Panc1 (cell line): Measurements from ENCODE around the gene DNASE2B. TPM values are rescaled to one million over a fixed set of nuclear protein-coding genes. Genes with fewer than 3 reads are reported as not detected.
A peak's percentile ranks its signal among the peaks of the same experiment; 100 is the strongest.

ENCODE experiments used
- ATAC-seq: fragments of 200-7000 bp; cut with Tn5 transposase; 2 replicates; pipeline ENCODE4 v1.9.1; 2020; ENCODE audit warnings: mild to moderate bottlenecking, moderate library complexity
- BruUV-seq: library from RNA; stranded (reverse); fragments of 400-500 nt; replicated peaks from 2 replicates; lab custom pipeline; 2021; lab: Mats Ljungman, UMichigan
- CTCF ChIA-PET: fragments of 300-600 bp; sonication (Branson Sonifier 250); formaldehyde crosslinking; loops from one replicate; lab custom pipeline; 2022; ENCODE audit warnings: antibody characterized with exemption; lab: Charles Lee
- POLR2A ChIA-PET: fragments of 300-600 bp; sonication (Branson Sonifier 250); formaldehyde crosslinking; loops from one replicate; lab custom pipeline; 2022; ENCODE audit warnings: antibody characterized with exemption; lab: Charles Lee
- DNase-seq: peaks from one replicate; pipeline ENCODE4 v3.0.0-alpha.2; 2010; ENCODE audit warnings: low read depth, low spot score
- H3K27ac ChIP-seq: 2 replicates; pipeline ENCODE4 v1.5.1; 2011; ENCODE audit warnings: mild to moderate bottlenecking, low read length, inconsistent platforms
- H3K27me3 ChIP-seq: fragments of 200-500 bp; sonication (Bioruptor generic); 2 replicates; pipeline ENCODE4 v1.6.0; 2014; ENCODE audit warnings: low read length, inconsistent platforms; ENCODE audit not compliant: control insufficient read depth, insufficient read depth
- H3K36me3 ChIP-seq: fragments of 200-500 bp; sonication (Bioruptor generic); 2 replicates; pipeline ENCODE4 v1.5.1; 2014; ENCODE audit warnings: inconsistent platforms, mild to moderate bottlenecking, low read length, moderate library complexity; ENCODE audit not compliant: control insufficient read depth, insufficient read depth
- H3K4me1 ChIP-seq: 2 replicates; pipeline ENCODE4 v1.5.1; 2011; ENCODE audit warnings: inconsistent platforms, mild to moderate bottlenecking, low read length, moderate library complexity; ENCODE audit not compliant: control insufficient read depth, insufficient read depth
- H3K4me3 ChIP-seq, 2 experiments: 2 replicates each; pipeline ENCODE4 v1.5.1; 2011 to 2012; ENCODE audit warnings: low read depth in 2 of 2, low read length in 2 of 2, mild to moderate bottlenecking in 2 of 2, inconsistent platforms in 1 of 2, moderate library complexity in 1 of 2
- H3K9me3 ChIP-seq: fragments of 200-500 bp; sonication (Bioruptor generic); 2 replicates; pipeline ENCODE4 v1.5.1; 2014; ENCODE audit warnings: low read depth, mild to moderate bottlenecking, inconsistent platforms, low read length, moderate library complexity; ENCODE audit not compliant: control insufficient read depth, insufficient read depth
- POLR2AphosphoS5 ChIP-seq: IDR thresholded peaks from 2 replicates; pipeline ENCODE4 v1.6.1; 2012; ENCODE audit warnings: mild to moderate bottlenecking, low read depth, low read length, moderate library complexity
- SIN3A ChIP-seq: IDR thresholded peaks from 2 replicates; pipeline ENCODE4 v1.6.1; 2012; ENCODE audit warnings: low read depth, mild to moderate bottlenecking, low read length, moderate library complexity, borderline replicate concordance; ENCODE audit not compliant: insufficient read depth
- in situ Hi-C: cut with HindIII; loops from 2 replicates; pipeline ENCODE4 v1.10.0; 2016; ENCODE audit warnings: low sequenced_read_pairs, low pct_unique_long_range_greater_than_20kb
- intact Hi-C: fragments of 100-400 bp; cut with micrococcal nuclease; formaldehyde crosslinking; loops from one replicate; pipeline ENCODE4 v1.10.0; 2022; ENCODE audit not compliant: unreplicated experiment
- total RNA-seq: library from RNA; stranded (reverse); gene quantifications from one replicate; pipeline ENCODE4 v1.2.1, GENCODE V29; 2021; ENCODE audit not compliant: unreplicated experiment
- TF ChIP-seq, protein P1 (sequence below), 2 experiments: IDR thresholded peaks; 2 replicates each; pipeline ENCODE4 v1.6.1; 2011 to 2012; ENCODE audit warnings: low read depth in 2 of 2, control low read depth in 1 of 2, low read length in 1 of 2, mild to moderate bottlenecking in 1 of 2, moderate library complexity in 1 of 2; ENCODE audit not compliant: insufficient read depth in 1 of 2
- TF ChIP-seq, protein P2 (sequence below): fragments of 450-650 bp; IDR thresholded peaks from 2 replicates; pipeline ENCODE4 v1.5.1; 2017; ENCODE audit warnings: mild to moderate bottlenecking

DNASE2B gene
- total RNA-seq, 1 experiment from 2014 or later: not detected

DNA sequence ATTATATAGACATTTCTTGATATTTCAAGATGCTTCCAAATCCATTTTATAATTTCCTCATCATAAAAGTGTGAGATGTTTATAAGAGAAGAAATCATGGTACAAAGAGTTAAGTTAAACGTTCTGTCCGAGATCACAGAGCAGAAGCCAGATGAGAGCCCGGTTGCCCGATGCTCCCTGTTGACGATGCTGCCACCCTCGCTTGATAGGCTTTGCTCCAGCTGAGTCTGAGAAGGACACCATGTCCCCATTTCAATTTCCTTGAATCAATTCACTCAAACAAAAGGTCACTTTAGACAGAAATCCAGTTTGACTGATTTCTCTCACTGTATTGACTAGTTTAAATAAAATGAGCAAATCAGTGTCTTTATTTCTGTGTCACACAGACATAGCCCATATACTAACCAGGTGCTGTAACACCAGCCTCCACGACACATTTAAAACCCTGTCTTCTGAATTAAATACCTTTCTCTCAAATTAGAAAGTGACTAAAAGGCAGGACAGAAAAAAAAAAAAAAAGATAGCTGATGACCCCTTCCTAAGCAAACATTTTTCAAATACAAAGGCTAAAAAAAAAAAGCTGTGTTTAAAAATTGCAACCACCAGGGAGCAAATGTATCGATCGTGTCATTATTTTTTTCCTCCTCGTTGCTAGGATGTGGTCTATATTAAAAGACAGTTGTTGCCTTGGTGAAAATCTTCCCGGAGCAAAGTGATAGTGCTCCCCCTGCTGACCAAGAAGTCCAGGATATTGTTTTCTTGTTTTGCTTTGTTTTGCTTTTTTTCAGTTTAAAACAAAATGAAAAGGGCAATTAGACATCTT lies 35.2 kb downstream of the DNASE2B start:
- ChIA-PET POLR2A (interaction anchor here (0.5 to 0.6 kb wide), 8 partner anchors 8 to 632 kb away, joined by 3 to 8 read pairs (median 3); no protein-coding TSS in a partner anchor), CTCF (interaction anchor here (0.6 to 1.8 kb wide), 19 partner anchors 10 to 1596 kb away, joined by 3 to 8 read pairs (median 3); no protein-coding TSS in a partner anchor)
- in situ Hi-C loops (no loop called here), intact Hi-C loops (loop anchor here (1.0 to 10.0 kb wide), 5 partner anchors 131 to 529 kb away; partner anchors contain the start of gene SAMD13)
- DNase-seq: peak; percentile 84
- TF ChIP-seq, protein P1, sequence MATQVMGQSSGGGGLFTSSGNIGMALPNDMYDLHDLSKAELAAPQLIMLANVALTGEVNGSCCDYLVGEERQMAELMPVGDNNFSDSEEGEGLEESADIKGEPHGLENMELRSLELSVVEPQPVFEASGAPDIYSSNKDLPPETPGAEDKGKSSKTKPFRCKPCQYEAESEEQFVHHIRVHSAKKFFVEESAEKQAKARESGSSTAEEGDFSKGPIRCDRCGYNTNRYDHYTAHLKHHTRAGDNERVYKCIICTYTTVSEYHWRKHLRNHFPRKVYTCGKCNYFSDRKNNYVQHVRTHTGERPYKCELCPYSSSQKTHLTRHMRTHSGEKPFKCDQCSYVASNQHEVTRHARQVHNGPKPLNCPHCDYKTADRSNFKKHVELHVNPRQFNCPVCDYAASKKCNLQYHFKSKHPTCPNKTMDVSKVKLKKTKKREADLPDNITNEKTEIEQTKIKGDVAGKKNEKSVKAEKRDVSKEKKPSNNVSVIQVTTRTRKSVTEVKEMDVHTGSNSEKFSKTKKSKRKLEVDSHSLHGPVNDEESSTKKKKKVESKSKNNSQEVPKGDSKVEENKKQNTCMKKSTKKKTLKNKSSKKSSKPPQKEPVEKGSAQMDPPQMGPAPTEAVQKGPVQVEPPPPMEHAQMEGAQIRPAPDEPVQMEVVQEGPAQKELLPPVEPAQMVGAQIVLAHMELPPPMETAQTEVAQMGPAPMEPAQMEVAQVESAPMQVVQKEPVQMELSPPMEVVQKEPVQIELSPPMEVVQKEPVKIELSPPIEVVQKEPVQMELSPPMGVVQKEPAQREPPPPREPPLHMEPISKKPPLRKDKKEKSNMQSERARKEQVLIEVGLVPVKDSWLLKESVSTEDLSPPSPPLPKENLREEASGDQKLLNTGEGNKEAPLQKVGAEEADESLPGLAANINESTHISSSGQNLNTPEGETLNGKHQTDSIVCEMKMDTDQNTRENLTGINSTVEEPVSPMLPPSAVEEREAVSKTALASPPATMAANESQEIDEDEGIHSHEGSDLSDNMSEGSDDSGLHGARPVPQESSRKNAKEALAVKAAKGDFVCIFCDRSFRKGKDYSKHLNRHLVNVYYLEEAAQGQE (IDR thresholded peaks at IDR 0.05; ENCODE audit: insufficient read depth in 1 of 2, low read depth in 2 of 2, low read length in 1 of 2): no peak
- TF ChIP-seq, protein P2, sequence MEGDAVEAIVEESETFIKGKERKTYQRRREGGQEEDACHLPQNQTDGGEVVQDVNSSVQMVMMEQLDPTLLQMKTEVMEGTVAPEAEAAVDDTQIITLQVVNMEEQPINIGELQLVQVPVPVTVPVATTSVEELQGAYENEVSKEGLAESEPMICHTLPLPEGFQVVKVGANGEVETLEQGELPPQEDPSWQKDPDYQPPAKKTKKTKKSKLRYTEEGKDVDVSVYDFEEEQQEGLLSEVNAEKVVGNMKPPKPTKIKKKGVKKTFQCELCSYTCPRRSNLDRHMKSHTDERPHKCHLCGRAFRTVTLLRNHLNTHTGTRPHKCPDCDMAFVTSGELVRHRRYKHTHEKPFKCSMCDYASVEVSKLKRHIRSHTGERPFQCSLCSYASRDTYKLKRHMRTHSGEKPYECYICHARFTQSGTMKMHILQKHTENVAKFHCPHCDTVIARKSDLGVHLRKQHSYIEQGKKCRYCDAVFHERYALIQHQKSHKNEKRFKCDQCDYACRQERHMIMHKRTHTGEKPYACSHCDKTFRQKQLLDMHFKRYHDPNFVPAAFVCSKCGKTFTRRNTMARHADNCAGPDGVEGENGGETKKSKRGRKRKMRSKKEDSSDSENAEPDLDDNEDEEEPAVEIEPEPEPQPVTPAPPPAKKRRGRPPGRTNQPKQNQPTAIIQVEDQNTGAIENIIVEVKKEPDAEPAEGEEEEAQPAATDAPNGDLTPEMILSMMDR: peak; percentile 92
- no peak for TF ChIP-seq SIN3A
- H3K27ac ChIP-seq: peak overlapping the region; percentile 5
- no TSS peak for BruUV-seq
- H3K4me3 ChIP-seq: peak overlapping the region; percentile 7 to 37
- peaks cover 13% of the 10 kb centered on the region; the same call in 1 of the 2 replicates for H3K9me3 ChIP-seq
- ATAC-seq: peak; percentile 94
- H3K4me1 ChIP-seq: peaks cover 12% of the 10 kb centered on the region
- H3K27me3 ChIP-seq: no peaks in the 10 kb centered on the region
- H3K36me3 ChIP-seq: no peaks in the 10 kb centered on the region

DNA sequence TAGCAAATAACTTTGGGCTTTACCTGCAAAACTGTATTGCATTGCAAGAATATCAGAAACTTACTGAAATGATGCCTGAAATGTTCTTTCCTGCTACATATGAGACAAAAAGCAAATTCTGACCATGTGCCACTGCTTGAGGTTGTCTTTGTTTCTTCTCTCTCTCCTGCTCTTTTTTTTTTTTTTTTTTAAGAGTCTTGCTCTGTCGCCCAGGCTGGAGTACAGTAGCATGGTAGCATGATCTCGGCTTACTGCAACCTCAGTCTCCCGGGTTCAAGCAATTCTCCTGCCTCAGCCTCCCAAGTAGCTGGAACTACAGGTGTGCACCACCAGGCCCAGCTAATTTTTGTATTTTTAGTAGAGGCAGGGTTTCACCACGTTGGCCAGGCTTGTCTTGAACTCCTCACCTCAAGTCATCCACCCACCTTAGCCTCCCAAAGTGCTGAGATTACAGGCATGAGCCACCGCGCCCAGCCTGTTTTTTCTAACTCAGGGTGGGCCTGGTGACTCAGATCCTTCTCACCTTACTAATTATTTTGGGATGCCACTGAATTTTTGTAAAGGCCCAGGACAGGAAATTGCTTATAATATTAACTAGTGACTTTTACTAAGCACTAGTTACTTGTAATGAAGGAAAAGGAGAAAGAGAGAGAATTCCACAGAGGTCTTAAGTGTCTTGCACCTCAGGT lies 35.9 kb downstream of the DNASE2B start:
- no peak for TF ChIP-seq POLR2AphosphoS5
- TF ChIP-seq, protein P2: peak; percentile 69
- Histone ChIP-seq H3K4me1 (peaks cover 12% of the 10 kb centered on the region), H3K27me3 (no peaks in the 10 kb centered on the region), H3K27ac (no peak overlapping the region), H3K4me3 (no peak overlapping the region), H3K36me3 (no peaks in the 10 kb centered on the region), H3K9me3 (peaks cover 13% of the 10 kb centered on the region; the same call in 1 of the 2 replicates)
- DNase-seq: no peak
- no TSS peak for BruUV-seq
- in situ Hi-C loops: no loop called here
- POLR2A ChIA-PET: interaction anchor here (0.6 kb wide), 7 partner anchors 44 to 631 kb away, joined by 3 to 8 read pairs (median 3); no protein-coding TSS in a partner anchor
- ATAC-seq: 0 out of 2 replicates have a peak, but pooled peaks have one; percentile 15
- intact Hi-C loops: loop anchor here (5.0 to 10.0 kb wide), 4 partner anchors 132 to 529 kb away; partner anchors contain the start of gene SAMD13
- CTCF ChIA-PET: interaction anchor here (0.6 to 1.8 kb wide), 16 partner anchors 9 to 1597 kb away, joined by 3 to 12 read pairs (median 4); no protein-coding TSS in a partner anchor
